Sigmoid colon (tissue), 4 donors: ENCODE results near the gene CCDC85B.

Source experiments
- CTCF ChIP-seq, 4 experiments: fragments of 450-650 bp in 3 of 4; fragments of 200-600 bp in 1 of 4; IDR thresholded peaks; one replicate each; pipeline ENCODE4 v1.5.1; 2016 to 2019; ENCODE audit warnings: antibody characterized with exemption in 4 of 4, mild to moderate bottlenecking in 3 of 4, moderate library complexity in 2 of 4
- POLR2AphosphoS5 ChIP-seq, 4 donors: sonication (generic); formaldehyde crosslinking; IDR thresholded peaks; one replicate each; pipeline ENCODE4 v1.6.1; 2017; ENCODE audit warnings: antibody characterized with exemption in 4 of 4

- TF ChIP-seq CTCF (IDR thresholded peaks at IDR 0.05) = no peak
- TF ChIP-seq POLR2AphosphoS5 (IDR thresholded peaks at IDR 0.05) = no peak
Measured at GRCh38 chr11:65897020-65897471, 6.6 kb downstream of the CCDC85B start.
